HepG2 (cell line): ENCODE measurements around the gene FNDC3B.

Experiments
- AGO1 ChIP-seq: fragments of 200-400 bp; formaldehyde crosslinking; IDR thresholded peaks from 2 replicates; pipeline ENCODE4 v1.6.1; 2017; ENCODE audit warnings: mild to moderate bottlenecking, low read depth, low read length, moderate library complexity; ENCODE audit not compliant: poor library complexity, severe bottlenecking
- ATF3 ChIP-seq: sonication (generic); formaldehyde crosslinking; IDR thresholded peaks from 2 replicates; pipeline ENCODE4 v1.4.0; 2020; ENCODE audit warnings: missing genetic modification reagents
- ATF7 ChIP-seq, 2 experiments: fragments of 450-650 bp in 1 of 2; sonication (generic) in 1 of 2; formaldehyde crosslinking in 1 of 2; IDR thresholded peaks; 2 replicates each; pipeline versions ENCODE4 v1.4.0 to v1.6.1; 2016 to 2020; ENCODE audit warnings: antibody characterized with exemption in 1 of 2, mild to moderate bottlenecking in 1 of 2, missing genetic modification reagents in 1 of 2
- CTCF ChIP-seq: sonication (generic); formaldehyde crosslinking; IDR thresholded peaks from 2 replicates; pipeline ENCODE4 v1.5.0; 2020; ENCODE audit warnings: mild to moderate bottlenecking, missing genetic modification reagents, moderate library complexity
- HES4 ChIP-seq: sonication (generic); formaldehyde crosslinking; IDR thresholded peaks from 2 replicates; pipeline ENCODE4 v1.9.0; 2021; ENCODE audit warnings: mild to moderate bottlenecking, missing genetic modification reagents, borderline replicate concordance
- NCOA5 ChIP-seq: sonication (generic); formaldehyde crosslinking; IDR thresholded peaks from 2 replicates; pipeline ENCODE4 v1.4.0; 2020; ENCODE audit warnings: missing genetic modification reagents
- PRPF4 ChIP-seq: fragments of 200-400 bp; formaldehyde crosslinking; IDR thresholded peaks from 2 replicates; pipeline ENCODE4 v1.6.1; 2016; ENCODE audit warnings: low read length, low read depth; ENCODE audit not compliant: poor library complexity, severe bottlenecking
- ZBTB40 ChIP-seq, 2 experiments: fragments of 450-650 bp in 1 of 2; sonication (generic) in 1 of 2; formaldehyde crosslinking in 1 of 2; IDR thresholded peaks; 2 replicates each; pipeline versions ENCODE4 v1.6.1 to v1.8.0; 2016 to 2022; ENCODE audit warnings: antibody characterized with exemption in 1 of 2, mild to moderate bottlenecking in 1 of 2, missing genetic modification reagents in 1 of 2
- ZNF138 ChIP-seq: sonication (generic); formaldehyde crosslinking; IDR thresholded peaks from 2 replicates; pipeline ENCODE4 v1.5.0; 2020; ENCODE audit warnings: mild to moderate bottlenecking, low read depth, missing genetic modification reagents
- ZSCAN5A ChIP-seq: sonication (generic); formaldehyde crosslinking; IDR thresholded peaks from 2 replicates; pipeline ENCODE4 v1.8.0; 2022; ENCODE audit warnings: mild to moderate bottlenecking, missing genetic modification reagents, borderline replicate concordance
- TF ChIP-seq, protein P1 (sequence below): sonication (generic); formaldehyde crosslinking; IDR thresholded peaks from 2 replicates; pipeline ENCODE4 v1.9.0; 2021; ENCODE audit warnings: missing genetic modification reagents, borderline replicate concordance
- TF ChIP-seq, protein P2 (sequence below), 2 experiments: sonication (generic) in 1 of 2; formaldehyde crosslinking in 1 of 2; IDR thresholded peaks; 2 replicates each; pipeline versions ENCODE4 v1.5.1 to v1.6.1; 2011 to 2020; ENCODE audit warnings: borderline replicate concordance in 1 of 2, low read depth in 1 of 2, low read length in 1 of 2, mild to moderate bottlenecking in 1 of 2, missing genetic modification reagents in 1 of 2, moderate library complexity in 1 of 2

GRCh38 chr3:172373912-172374311, 334.5 kb downstream of the FNDC3B start:
- TF ChIP-seq CTCF (no peak), ATF3 (CRISPR knock-in tag) (no peak), HES4 (CRISPR knock-in tag) (no peak), ZNF138 (no peak), AGO1 (no peak), PRPF4 (no peak), ZBTB40 (IDR thresholded peaks at IDR 0.05) (no peak), ZBTB40 (CRISPR knock-in tag; IDR thresholded peaks at IDR 0.05) (no peak), ATF7 (IDR thresholded peaks at IDR 0.05) (no peak), ATF7 (CRISPR knock-in tag; IDR thresholded peaks at IDR 0.05) (no peak), NCOA5 (CRISPR knock-in tag) (no peak), ZSCAN5A (no peak)
- TF ChIP-seq, protein P1, sequence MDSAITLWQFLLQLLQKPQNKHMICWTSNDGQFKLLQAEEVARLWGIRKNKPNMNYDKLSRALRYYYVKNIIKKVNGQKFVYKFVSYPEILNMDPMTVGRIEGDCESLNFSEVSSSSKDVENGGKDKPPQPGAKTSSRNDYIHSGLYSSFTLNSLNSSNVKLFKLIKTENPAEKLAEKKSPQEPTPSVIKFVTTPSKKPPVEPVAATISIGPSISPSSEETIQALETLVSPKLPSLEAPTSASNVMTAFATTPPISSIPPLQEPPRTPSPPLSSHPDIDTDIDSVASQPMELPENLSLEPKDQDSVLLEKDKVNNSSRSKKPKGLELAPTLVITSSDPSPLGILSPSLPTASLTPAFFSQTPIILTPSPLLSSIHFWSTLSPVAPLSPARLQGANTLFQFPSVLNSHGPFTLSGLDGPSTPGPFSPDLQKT (CRISPR knock-in tag), result no peak
- TF ChIP-seq, protein P2, sequence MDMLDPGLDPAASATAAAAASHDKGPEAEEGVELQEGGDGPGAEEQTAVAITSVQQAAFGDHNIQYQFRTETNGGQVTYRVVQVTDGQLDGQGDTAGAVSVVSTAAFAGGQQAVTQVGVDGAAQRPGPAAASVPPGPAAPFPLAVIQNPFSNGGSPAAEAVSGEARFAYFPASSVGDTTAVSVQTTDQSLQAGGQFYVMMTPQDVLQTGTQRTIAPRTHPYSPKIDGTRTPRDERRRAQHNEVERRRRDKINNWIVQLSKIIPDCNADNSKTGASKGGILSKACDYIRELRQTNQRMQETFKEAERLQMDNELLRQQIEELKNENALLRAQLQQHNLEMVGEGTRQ (IDR thresholded peaks at IDR 0.05; ENCODE audit: low read depth, low read length), result no peak
- TF ChIP-seq, protein P2 (CRISPR knock-in tag; IDR thresholded peaks at IDR 0.05; ENCODE audit: borderline replicate concordance), result no peak
